CD4-positive, CD25-positive, alpha-beta regulatory T cell (primary cell): ENCODE measurements around the gene JPH2. TPM values are rescaled to one million over a fixed set of nuclear protein-coding genes. Genes with fewer than 3 reads are reported as not detected.

ENCODE experiments used
- ATAC-seq, 2 donors: fragments of 150-1000 bp; cut with Tn5 transposase; one replicate each; pipeline ENCODE4 v1.10.0; 2021; ENCODE audit warnings: low read depth in 2 of 2, moderate number of reproducible peaks in 2 of 2, moderate library complexity in 1 of 2
- DNase-seq, 3 donors: peaks; one replicate each; pipeline versions ENCODE4 v3.0.0 to v3.0.0-alpha.2; 2012 to 2022; ENCODE audit warnings: mixed read lengths in 1 of 3
- H3K27ac ChIP-seq: one replicate; pipeline ENCODE4 v1.7.0; 2013; ENCODE audit warnings: mild to moderate bottlenecking, low read length; ENCODE audit not compliant: insufficient read depth, poor library complexity, severe bottlenecking
- H3K27me3 ChIP-seq: one replicate; pipeline ENCODE4 v1.7.0; 2013; ENCODE audit warnings: low read length; ENCODE audit not compliant: control insufficient read depth, insufficient read depth
- H3K36me3 ChIP-seq: one replicate; pipeline ENCODE4 v1.7.0; 2013; ENCODE audit warnings: mild to moderate bottlenecking, low read length, moderate library complexity; ENCODE audit not compliant: control insufficient read depth, insufficient read depth
- H3K4me1 ChIP-seq: 2 replicates; pipeline ENCODE4 v1.7.0; 2013; ENCODE audit warnings: mild to moderate bottlenecking, low read length; ENCODE audit not compliant: insufficient read depth, control insufficient read depth, poor library complexity, severe bottlenecking
- H3K4me3 ChIP-seq: one replicate; pipeline ENCODE4 v1.7.0; 2013; ENCODE audit warnings: low read depth, mild to moderate bottlenecking, low read length, moderate library complexity
- H3K9me3 ChIP-seq, 2 experiments: 1 replicate in 1 of 2; 2 replicates in 1 of 2; pipeline ENCODE4 v1.7.0; 2013; ENCODE audit warnings: low read length in 2 of 2, mild to moderate bottlenecking in 1 of 2, moderate library complexity in 1 of 2; ENCODE audit not compliant: control insufficient read depth in 2 of 2
- H3K27ac Mint-ChIP-seq, 3 donors: one replicate each; pipeline ENCODE4 v1.8.0; 2020 to 2022; ENCODE audit warnings: mild to moderate bottlenecking in 3 of 3, mixed read lengths in 3 of 3, moderate library complexity in 2 of 3
- H3K27me3 Mint-ChIP-seq: one replicate; pipeline ENCODE4 v1.8.0; 2022; ENCODE audit warnings: mild to moderate bottlenecking, mixed read lengths
- H3K36me3 Mint-ChIP-seq: one replicate; pipeline ENCODE4 v1.8.0; 2020; ENCODE audit warnings: mixed read lengths
- H3K4me1 Mint-ChIP-seq, 4 donors: one replicate each; pipeline ENCODE4 v1.8.0; 2020 to 2022; ENCODE audit warnings: mixed read lengths in 4 of 4, mild to moderate bottlenecking in 1 of 4
- H3K4me3 Mint-ChIP-seq, 4 donors: one replicate each; pipeline ENCODE4 v1.8.0; 2020 to 2022; ENCODE audit warnings: mild to moderate bottlenecking in 4 of 4, mixed read lengths in 4 of 4, moderate library complexity in 3 of 4
- H3K9me3 Mint-ChIP-seq, 7 donors: one replicate each; pipeline ENCODE4 v1.8.0; 2020 to 2022; ENCODE audit warnings: mixed read lengths in 7 of 7, mild to moderate bottlenecking in 3 of 7, moderate library complexity in 2 of 7
- polyA plus RNA-seq, 4 donors: library from polyadenylated mRNA; unstranded; fragments of 300-500 nt; fragmentation: Illumina TruSeq; gene quantifications; one replicate each; pipeline ENCODE4 v1.2.3, GENCODE V29; 2021
- total RNA-seq: library from RNA; stranded (reverse); gene quantifications from one replicate; pipeline ENCODE4 v1.2.3, GENCODE V29; 2022

The JPH2 gene
- total and polyA plus RNA-seq, 5 donors from 2014 or later, result not detected

DNA sequence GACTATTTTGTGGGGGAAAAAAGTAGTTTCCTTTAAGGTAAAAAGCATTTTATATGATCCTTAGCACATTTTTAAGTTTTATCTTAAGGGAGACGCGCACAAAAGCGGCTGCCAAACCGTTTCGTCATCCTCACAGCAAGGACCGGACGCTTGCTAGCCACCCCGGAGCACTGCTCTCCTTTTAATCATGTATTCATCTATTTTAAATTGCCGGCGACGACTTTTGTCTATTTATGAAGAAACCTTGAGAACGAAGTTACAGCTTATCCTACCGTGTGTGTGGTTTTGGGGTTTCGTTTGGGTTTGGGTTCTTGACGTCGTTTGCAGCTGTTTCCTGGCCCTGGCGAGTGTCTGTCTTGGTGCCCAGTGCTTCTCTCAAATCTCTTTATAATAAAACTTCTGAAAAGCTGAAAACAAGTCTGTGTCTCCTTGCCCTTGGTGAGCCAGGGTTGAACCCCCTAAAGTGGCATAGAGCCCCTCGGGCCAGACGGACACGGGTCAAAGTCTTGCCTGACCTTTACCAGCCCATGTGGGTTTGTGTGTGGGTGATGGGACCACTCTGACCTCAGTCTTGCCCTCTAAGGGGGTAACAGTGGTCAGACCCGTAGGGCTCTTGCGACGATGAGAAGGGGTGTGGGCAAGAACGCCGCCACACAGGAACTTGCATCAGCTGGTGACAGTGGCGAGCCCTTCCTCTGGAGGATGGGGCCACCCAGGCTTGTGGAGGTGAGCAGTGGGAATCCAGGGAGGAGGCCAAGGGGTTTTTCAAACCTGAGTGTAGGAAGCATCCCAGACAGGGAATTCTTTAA is 117.6 kb downstream of the JPH2 start:
- Histone ChIP-seq H3K27ac (peak overlapping the region; percentile 93), H3K27me3 (no peaks in the 10 kb centered on the region), H3K9me3 (no peaks in the 10 kb centered on the region), H3K4me1 (peaks cover 48% of the 10 kb centered on the region), H3K36me3 (no peaks in the 10 kb centered on the region), H3K4me3 (peak overlapping the region; percentile 82)
- ATAC-seq (peak; percentile 71 to 73), DNase-seq (peak; percentile 61 to 91 (median 90))
- H3K4me1 Mint-ChIP-seq, result peaks cover 12 to 66% (median 31%) of the 10 kb centered on the region in 4 donors
- H3K4me3 Mint-ChIP-seq, result peak overlapping the region; percentile 78 to 87 (median 84)
- H3K27ac Mint-ChIP-seq, result peak overlapping the region; percentile 99 to 100 (median 99)
- H3K36me3 Mint-ChIP-seq, result no peaks in the 10 kb centered on the region
- no peaks in the 10 kb centered on the region for H3K9me3 Mint-ChIP-seq
- H3K27me3 Mint-ChIP-seq, result no peaks in the 10 kb centered on the region

DNA sequence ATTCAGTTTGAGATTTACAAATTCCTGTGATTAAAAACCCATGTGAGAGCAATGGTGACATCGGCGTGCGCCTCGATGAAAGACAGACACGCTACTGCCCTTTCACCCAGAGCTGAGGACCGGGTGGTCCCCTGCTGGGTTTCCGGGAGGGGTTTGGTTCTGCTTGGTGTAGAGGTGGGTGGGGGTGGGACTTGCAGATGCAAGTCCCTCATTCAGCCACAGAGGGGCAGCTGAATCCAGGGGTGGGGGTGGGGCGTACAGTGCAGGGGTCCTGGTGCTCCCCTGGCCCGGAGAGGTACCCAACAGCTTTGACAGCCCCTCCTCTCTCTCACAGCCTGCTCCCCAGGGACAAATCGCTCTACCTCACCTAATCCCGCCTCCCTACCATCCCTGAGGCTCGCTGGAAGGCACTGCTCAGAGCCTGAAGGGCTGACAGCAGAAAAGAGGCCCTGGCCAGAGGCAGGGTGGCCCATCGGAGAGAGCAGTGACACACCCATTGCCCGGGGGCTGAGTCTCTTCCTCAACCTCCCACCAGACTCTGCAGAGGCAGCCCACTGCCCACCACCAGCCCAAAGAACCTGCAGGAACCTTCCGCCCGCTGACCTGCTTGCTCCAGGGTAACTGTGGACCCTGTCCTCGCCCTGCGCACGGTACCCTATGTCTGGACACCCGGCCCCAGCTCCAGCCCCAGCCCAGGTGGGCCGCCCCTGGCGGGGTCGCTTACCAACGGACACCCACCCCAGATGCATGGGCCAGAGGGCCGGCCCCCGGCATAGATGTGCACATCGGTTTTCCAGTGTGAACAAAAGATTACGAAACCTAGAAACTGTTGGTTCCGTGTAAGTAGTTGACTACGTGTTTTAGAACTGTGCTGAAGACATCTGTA is 118.4 kb downstream of the JPH2 start:
- Mint-ChIP-seq H3K4me3 (peak overlapping the region; percentile 78 to 87 (median 84)), H3K4me1 (peaks cover 12 to 60% (median 23%) of the 10 kb centered on the region in 4 donors), H3K27ac (peak overlapping the region; percentile 99 to 100 (median 99)), H3K27me3 (no peaks in the 10 kb centered on the region), H3K9me3 (peaks cover 0 to 2% (median 0%) of the 10 kb centered on the region in 7 donors), H3K36me3 (no peaks in the 10 kb centered on the region)
- Histone ChIP-seq H3K4me1 (peaks cover 48% of the 10 kb centered on the region), H3K36me3 (no peaks in the 10 kb centered on the region), H3K27ac (peak overlapping the region; percentile 93), H3K4me3 (peak overlapping the region; percentile 82), H3K27me3 (no peaks in the 10 kb centered on the region), H3K9me3 (no peaks in the 10 kb centered on the region)
- ATAC-seq, result no peak
- DNase-seq, result no peak

DNA sequence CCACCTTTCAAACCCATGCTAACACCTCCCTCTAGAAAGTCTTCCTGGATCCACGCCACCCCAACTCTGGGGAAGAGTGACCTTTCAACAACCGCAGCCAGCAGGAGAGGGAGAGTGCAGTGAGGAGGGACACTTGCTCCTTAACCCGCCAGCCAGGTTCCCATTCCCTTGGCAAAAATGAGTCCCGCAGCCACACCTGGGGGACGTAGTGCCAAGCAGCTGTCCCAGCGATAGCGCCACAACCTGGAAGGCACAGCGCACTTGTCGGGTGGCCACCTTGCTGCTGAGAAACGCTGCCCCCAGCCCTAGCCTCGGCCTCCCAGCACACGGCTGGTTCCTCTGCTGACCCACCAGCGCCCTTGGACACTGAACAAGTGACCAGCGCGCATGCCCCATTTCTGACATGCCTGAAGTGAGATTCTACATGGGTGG is 119.3 kb downstream of the JPH2 start:
- Histone ChIP-seq H3K9me3 (no peaks in the 10 kb centered on the region), H3K4me1 (peaks cover 46% of the 10 kb centered on the region), H3K4me3 (no peak overlapping the region), H3K27me3 (no peaks in the 10 kb centered on the region), H3K36me3 (no peaks in the 10 kb centered on the region), H3K27ac (peak overlapping the region; percentile 93)
- peaks cover 0 to 5% (median 0%) of the 10 kb centered on the region in 7 donors for H3K9me3 Mint-ChIP-seq
- H3K27me3 Mint-ChIP-seq, result no peaks in the 10 kb centered on the region
- peak overlapping the region; percentile 97 to 99 (median 99) for H3K27ac Mint-ChIP-seq
- no peak for ATAC-seq
- peaks cover 16 to 57% (median 26%) of the 10 kb centered on the region in 4 donors for H3K4me1 Mint-ChIP-seq
- peak overlapping the region in 3 of 4 donors; percentile 38 to 76 (median 59) for H3K4me3 Mint-ChIP-seq
- no peaks in the 10 kb centered on the region for H3K36me3 Mint-ChIP-seq
- DNase-seq, result no peak

DNA sequence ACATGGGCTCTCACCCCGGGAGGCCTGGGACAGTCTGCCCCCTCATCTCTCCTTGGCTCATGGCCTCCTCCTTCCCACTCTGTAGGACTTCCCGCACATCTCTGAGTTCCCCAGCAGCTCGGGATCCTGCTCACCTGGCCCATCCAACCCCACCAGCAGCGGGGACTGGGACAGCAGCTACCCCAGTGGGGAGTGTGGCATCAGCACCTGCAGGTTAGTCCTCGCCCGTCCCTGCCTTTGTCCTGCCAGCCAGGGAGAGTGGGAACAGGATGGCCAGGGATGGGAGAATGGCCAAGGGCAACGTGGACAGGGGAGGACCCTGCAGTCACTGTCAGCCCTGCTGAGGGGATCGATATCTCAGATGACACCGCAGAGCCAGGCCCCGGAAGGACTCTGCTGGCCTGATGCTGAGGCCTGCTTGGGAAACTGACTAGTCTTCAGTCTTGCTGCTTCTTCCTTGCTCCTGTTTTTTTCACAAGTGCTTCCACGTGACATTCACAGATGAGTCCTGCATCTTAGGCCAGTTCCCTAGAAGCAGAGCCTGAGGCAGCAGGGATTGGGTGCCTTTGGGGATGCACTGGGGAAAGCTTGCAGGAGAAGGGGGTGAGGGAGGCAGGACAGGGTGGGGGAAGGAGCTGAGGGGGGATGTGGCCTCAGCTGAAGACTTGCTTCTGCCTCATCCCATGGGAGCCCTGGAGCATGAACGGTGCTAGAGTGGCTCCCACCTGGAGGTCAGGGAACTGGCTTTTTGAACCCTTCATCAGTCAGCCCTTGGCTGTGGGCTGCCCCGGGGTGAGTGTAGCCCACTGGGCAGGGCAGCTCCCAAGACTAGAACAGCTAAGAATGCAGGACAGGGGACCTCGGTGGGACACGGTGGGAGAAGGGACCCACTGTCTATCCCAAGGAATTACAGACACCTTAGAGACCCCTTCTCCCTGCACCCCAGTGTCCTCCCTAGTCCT is 120.1 kb downstream of the JPH2 start:
- no peaks in the 10 kb centered on the region for H3K36me3 Mint-ChIP-seq
- ATAC-seq (no peak), DNase-seq (no peak)
- H3K9me3 Mint-ChIP-seq, result peaks cover 0 to 5% (median 0%) of the 10 kb centered on the region in 7 donors
- Histone ChIP-seq H3K27me3 (no peaks in the 10 kb centered on the region), H3K27ac (no peak overlapping the region), H3K9me3 (no peaks in the 10 kb centered on the region), H3K4me3 (no peak overlapping the region), H3K4me1 (peaks cover 44% of the 10 kb centered on the region), H3K36me3 (no peaks in the 10 kb centered on the region)
- peaks cover 15 to 51% (median 24%) of the 10 kb centered on the region in 4 donors for H3K4me1 Mint-ChIP-seq
- H3K27me3 Mint-ChIP-seq, result no peaks in the 10 kb centered on the region
- peak overlapping the region in 3 of 4 donors; percentile 38 to 76 (median 59) for H3K4me3 Mint-ChIP-seq
- H3K27ac Mint-ChIP-seq, result peak overlapping the region; percentile 97 to 99 (median 99)

DNA sequence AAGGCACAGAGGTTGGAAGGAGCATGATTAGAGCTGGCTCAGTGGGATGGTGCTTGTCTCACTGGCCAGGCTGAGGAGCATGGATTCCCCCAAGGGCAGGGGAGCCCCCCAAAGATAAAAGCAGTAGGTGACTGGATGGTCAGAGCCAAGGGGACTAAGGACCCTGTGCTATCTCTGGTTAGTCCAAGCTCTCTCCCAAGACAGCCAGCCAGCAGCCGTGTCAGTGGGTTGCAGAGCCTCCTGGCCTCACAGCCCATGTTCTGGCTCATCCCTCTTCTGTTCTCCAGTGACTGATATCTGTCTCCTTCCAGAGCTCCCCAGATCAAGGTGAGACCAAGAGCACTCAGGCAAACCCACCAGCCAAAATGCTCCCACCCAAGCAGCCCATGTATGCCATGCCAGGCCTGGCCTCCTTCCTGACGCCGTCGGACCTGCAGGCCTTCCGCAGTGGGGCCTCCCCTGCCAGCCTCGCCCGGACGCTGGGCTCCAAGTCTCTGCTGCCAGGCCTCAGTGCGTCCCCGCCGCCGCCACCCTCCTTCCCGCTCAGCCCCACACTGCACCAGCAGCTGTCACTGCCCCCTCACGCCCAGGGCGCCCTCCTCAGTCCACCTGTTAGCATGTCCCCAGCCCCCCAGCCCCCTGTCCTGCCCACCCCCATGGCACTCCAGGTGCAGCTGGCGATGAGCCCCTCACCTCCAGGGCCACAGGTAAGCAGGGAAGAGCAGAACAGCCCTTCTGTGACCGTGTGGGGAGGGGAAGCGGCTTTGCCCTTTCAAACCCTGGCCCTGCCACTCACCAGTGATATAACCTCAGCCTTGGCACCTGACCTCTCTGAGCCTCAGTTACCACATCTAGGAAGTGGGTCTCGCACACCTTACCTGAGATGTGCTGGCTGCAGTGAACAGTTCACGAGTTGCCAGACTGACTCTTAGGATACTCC is 121.3 kb downstream of the JPH2 start:
- Histone ChIP-seq H3K36me3 (no peaks in the 10 kb centered on the region), H3K27ac (no peak overlapping the region), H3K9me3 (no peaks in the 10 kb centered on the region), H3K27me3 (no peaks in the 10 kb centered on the region), H3K4me1 (peaks cover 33% of the 10 kb centered on the region), H3K4me3 (no peak overlapping the region)
- H3K27ac Mint-ChIP-seq, result peak overlapping the region; percentile 59 to 90 (median 80)
- ATAC-seq (no peak), DNase-seq (no peak)
- H3K36me3 Mint-ChIP-seq, result no peaks in the 10 kb centered on the region
- H3K27me3 Mint-ChIP-seq, result no peaks in the 10 kb centered on the region
- peaks cover 0 to 6% (median 0%) of the 10 kb centered on the region in 7 donors for H3K9me3 Mint-ChIP-seq
- no peak overlapping the region for H3K4me3 Mint-ChIP-seq
- peaks cover 25 to 49% (median 29%) of the 10 kb centered on the region in 4 donors for H3K4me1 Mint-ChIP-seq

DNA sequence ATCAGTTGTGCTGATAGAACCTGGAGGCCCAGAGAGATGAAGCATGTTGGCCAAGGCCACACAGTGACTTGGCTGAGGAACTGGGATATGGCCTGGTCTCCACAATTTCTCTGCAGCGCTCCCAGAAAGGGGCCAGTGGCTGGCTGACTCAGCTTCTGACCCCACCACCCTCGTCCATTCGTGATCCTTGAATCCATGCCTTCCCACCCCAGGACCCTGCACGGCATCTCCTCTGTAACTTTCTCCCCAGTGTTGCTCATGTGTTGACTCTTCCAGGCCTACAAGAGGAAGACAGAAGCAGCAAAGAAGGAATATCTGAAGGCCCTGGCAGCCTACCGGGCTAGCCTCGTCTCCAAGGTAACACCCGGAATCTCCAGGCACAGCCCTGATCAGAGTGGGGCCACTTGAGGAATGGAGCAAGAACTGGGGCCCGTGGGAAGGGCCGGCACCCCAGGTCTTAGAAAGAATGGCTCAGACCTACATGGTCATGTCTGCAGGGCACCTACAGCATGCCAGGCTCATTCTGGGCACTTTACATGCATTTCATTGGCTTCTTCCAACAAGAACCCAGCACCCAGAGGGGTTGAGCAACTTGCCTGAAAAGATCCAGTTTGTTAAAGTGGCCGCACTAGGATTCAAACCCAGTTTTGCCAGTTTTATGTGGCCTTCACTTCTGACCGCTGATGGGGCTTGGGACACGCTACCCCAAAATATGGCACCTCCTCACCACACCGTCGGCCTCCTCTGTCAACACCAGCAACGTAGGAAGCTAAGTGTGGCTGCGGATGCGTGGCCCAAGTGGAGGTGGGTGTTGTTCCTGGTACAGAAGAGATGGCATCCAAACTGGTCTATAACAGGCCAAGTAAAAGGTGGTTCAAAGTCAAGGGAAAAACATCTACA is 122.2 kb downstream of the JPH2 start:
- no peaks in the 10 kb centered on the region for H3K36me3 ChIP-seq

More for the DNA sequence above, 122.2 kb downstream of the JPH2 start:
- peak overlapping the region; percentile 57 to 80 (median 59) for H3K27ac Mint-ChIP-seq
- Histone ChIP-seq H3K4me3 (no peak overlapping the region), H3K9me3 (no peaks in the 10 kb centered on the region), H3K27ac (no peak overlapping the region), H3K4me1 (peaks cover 23% of the 10 kb centered on the region), H3K27me3 (no peaks in the 10 kb centered on the region)
- peaks cover 21 to 48% (median 28%) of the 10 kb centered on the region in 4 donors for H3K4me1 Mint-ChIP-seq
- DNase-seq (no peak), ATAC-seq (no peak)
- no peaks in the 10 kb centered on the region for H3K36me3 Mint-ChIP-seq
- H3K4me3 Mint-ChIP-seq, result no peak overlapping the region
- H3K27me3 Mint-ChIP-seq, result no peaks in the 10 kb centered on the region
- H3K9me3 Mint-ChIP-seq, result peaks cover 0 to 6% (median 0%) of the 10 kb centered on the region in 7 donors
